Sigmoid colon (tissue), 7 donors: Measurements from ENCODE around the gene DENND1C. TPM values are rescaled to one million over a fixed set of nuclear protein-coding genes. Genes with fewer than 3 reads are reported as not detected.
A peak's percentile ranks its signal among the peaks of the same experiment; 100 is the strongest.

Experiments used
- DNase-seq: peaks from one replicate; pipeline ENCODE4 v3.0.0-alpha.2; 2019
- H3K27ac ChIP-seq, 4 donors: fragments of 200-600 bp; sonication (generic); one replicate each; pipeline ENCODE4 v1.5.1; 2016 to 2019; ENCODE audit warnings: mild to moderate bottlenecking in 1 of 4
- H3K27me3 ChIP-seq, 3 donors: fragments of 200-600 bp; sonication (generic); one replicate each; pipeline ENCODE4 v1.5.1; 2019; ENCODE audit warnings: mild to moderate bottlenecking in 1 of 3
- H3K36me3 ChIP-seq, 4 donors: fragments of 200-600 bp; sonication (generic); one replicate each; pipeline ENCODE4 v1.5.1; 2016 to 2019
- H3K4me1 ChIP-seq, 4 donors: fragments of 200-600 bp; sonication (generic); one replicate each; pipeline ENCODE4 v1.5.1; 2017 to 2019
- H3K4me3 ChIP-seq, 4 donors: fragments of 200-600 bp; sonication (generic); one replicate each; pipeline ENCODE4 v1.5.1; 2017 to 2019; ENCODE audit warnings: mild to moderate bottlenecking in 2 of 4, moderate library complexity in 1 of 4
- H3K9me3 ChIP-seq, 4 donors: fragments of 200-600 bp in 3 of 4; sonication (generic) in 3 of 4; one replicate each; pipeline versions ENCODE4 v1.5.1 to v1.6.1; 2013 to 2019
- EP300 ChIP-seq, 4 donors: sonication (generic); formaldehyde crosslinking; IDR thresholded peaks; one replicate each; pipeline ENCODE4 v1.6.1; 2017; ENCODE audit warnings: antibody characterized with exemption in 4 of 4
- POLR2A ChIP-seq, 2 donors: fragments of 450-650 bp; IDR thresholded peaks; one replicate each; pipeline ENCODE4 v1.6.1; 2016; ENCODE audit warnings: antibody characterized with exemption in 2 of 2, mild to moderate bottlenecking in 2 of 2, moderate library complexity in 2 of 2
- POLR2AphosphoS5 ChIP-seq, 4 donors: sonication (generic); formaldehyde crosslinking; IDR thresholded peaks; one replicate each; pipeline ENCODE4 v1.6.1; 2017; ENCODE audit warnings: antibody characterized with exemption in 4 of 4
- WGBS, 2 donors: extraction: QIAGEN DNeasy Blood & Tissue Kit; methylation state at CpG; one replicate each; pipeline ENCODE4 v1.1.7; 2013; 5-methylcytosine and 5-hydroxymethylcytosine counted together
- intact Hi-C: fragments of 100-400 bp; cut with DNase I; formaldehyde crosslinking; loops from one replicate; pipeline ENCODE4 v1.15.1; 2023
- polyA plus RNA-seq, 3 donors: library from polyadenylated mRNA; stranded (reverse); fragments of 200-250 nt; gene quantifications; one replicate each; pipeline ENCODE4 v1.2.3, GENCODE V29; 2013
- total RNA-seq, 4 donors: library from RNA; depleted of rRNA; stranded (reverse); fragments of >200 nt; gene quantifications; one replicate each; pipeline ENCODE4 v1.1.0, GENCODE V29; 2016
- TF ChIP-seq, protein P1 (sequence below), 4 experiments: fragments of 450-650 bp in 3 of 4; fragments of 200-600 bp in 1 of 4; IDR thresholded peaks; one replicate each; pipeline ENCODE4 v1.5.1; 2016 to 2019; ENCODE audit warnings: antibody characterized with exemption in 4 of 4, mild to moderate bottlenecking in 3 of 4, moderate library complexity in 2 of 4
- donor health status: healthy with polysubstance abuse.
- donor health status: Bipolar disorder and iron deficiency.
- donor health status: healthy.

The DENND1C gene
- total and polyA plus RNA-seq, 7 donors = 0.99 to 18.1 (median 1.9) TPM; not detected in 1

- Histone ChIP-seq H3K9me3 (no peaks in the 10 kb centered on the region), H3K36me3 (no peaks in the 10 kb centered on the region), H3K27ac (no peak overlapping the region), H3K4me1 (peaks cover 0 to 20% (median 12%) of the 10 kb centered on the region in 4 donors), H3K27me3 (peaks cover 21 to 52% (median 40%) of the 10 kb centered on the region in 3 donors), H3K4me3 (no peak overlapping the region)
- no peak for DNase-seq
- intact Hi-C loops = no loop called here
- WGBS, 2 donors = 80 to 82% methylated on average over 7 of the region's 7 CpGs
- TF ChIP-seq, protein P1, sequence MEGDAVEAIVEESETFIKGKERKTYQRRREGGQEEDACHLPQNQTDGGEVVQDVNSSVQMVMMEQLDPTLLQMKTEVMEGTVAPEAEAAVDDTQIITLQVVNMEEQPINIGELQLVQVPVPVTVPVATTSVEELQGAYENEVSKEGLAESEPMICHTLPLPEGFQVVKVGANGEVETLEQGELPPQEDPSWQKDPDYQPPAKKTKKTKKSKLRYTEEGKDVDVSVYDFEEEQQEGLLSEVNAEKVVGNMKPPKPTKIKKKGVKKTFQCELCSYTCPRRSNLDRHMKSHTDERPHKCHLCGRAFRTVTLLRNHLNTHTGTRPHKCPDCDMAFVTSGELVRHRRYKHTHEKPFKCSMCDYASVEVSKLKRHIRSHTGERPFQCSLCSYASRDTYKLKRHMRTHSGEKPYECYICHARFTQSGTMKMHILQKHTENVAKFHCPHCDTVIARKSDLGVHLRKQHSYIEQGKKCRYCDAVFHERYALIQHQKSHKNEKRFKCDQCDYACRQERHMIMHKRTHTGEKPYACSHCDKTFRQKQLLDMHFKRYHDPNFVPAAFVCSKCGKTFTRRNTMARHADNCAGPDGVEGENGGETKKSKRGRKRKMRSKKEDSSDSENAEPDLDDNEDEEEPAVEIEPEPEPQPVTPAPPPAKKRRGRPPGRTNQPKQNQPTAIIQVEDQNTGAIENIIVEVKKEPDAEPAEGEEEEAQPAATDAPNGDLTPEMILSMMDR (IDR thresholded peaks at IDR 0.05) = no peak
Measured at GRCh38 chr19:6479836-6480398, 1.7 kb downstream of the DENND1C start.

DNA sequence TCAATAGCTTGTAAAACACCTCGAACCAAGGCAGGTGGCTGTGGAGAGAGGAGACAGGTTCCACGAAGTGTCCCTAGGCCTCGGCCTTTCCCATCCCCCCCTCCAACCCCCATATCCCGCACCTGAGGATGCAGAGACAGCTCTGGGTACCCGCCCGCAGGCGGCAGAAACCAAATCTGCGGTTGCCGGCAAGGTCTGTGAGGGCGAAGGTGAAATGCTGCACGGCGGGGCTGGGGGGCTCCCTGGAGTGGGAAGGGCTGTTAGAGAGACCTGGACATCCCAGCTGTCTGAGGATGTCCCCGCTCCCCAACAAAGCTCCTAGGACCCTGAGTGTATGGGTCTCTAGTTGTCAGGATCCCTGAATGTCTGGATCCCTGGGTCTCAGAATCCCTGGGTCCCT is 2.8 kb downstream of the DENND1C start:
- DNase-seq = no peak
- Histone ChIP-seq H3K27me3 (peaks cover 21 to 62% (median 44%) of the 10 kb centered on the region in 3 donors), H3K27ac (no peak overlapping the region), H3K4me3 (no peak overlapping the region), H3K9me3 (no peaks in the 10 kb centered on the region), H3K36me3 (no peaks in the 10 kb centered on the region), H3K4me1 (peaks cover 0 to 20% (median 12%) of the 10 kb centered on the region in 4 donors)
- WGBS, 2 donors = 81 to 91% methylated on average over 13 of the region's 13 CpGs
- intact Hi-C loops = no loop called here
- TF ChIP-seq EP300 (IDR thresholded peaks at IDR 0.05) = no peak
- TF ChIP-seq, protein P1 (IDR thresholded peaks at IDR 0.05) = no peak

- Histone ChIP-seq H3K27ac (no peak overlapping the region), H3K36me3 (no peaks in the 10 kb centered on the region), H3K4me1 (peaks cover 0 to 20% (median 12%) of the 10 kb centered on the region in 4 donors), H3K4me3 (peak overlapping the region in 2 of 4 donors; percentile 25 to 26), H3K9me3 (no peaks in the 10 kb centered on the region), H3K27me3 (peaks cover 21 to 61% (median 44%) of the 10 kb centered on the region in 3 donors)
- TF ChIP-seq POLR2A (IDR thresholded peaks at IDR 0.05) = no peak
- TF ChIP-seq EP300 (IDR thresholded peaks at IDR 0.05) = no peak
- TF ChIP-seq, protein P1 (IDR thresholded peaks at IDR 0.05) = no peak
- no peak for TF ChIP-seq POLR2AphosphoS5 (IDR thresholded peaks at IDR 0.05)
- WGBS, 2 donors = 33 to 62% methylated on average over 29 of the region's 29 CpGs
- DNase-seq = no peak
- intact Hi-C loops = no loop called here
Measured at GRCh38 chr19:6476896-6477431, 4.6 kb downstream of the DENND1C start.

DNA sequence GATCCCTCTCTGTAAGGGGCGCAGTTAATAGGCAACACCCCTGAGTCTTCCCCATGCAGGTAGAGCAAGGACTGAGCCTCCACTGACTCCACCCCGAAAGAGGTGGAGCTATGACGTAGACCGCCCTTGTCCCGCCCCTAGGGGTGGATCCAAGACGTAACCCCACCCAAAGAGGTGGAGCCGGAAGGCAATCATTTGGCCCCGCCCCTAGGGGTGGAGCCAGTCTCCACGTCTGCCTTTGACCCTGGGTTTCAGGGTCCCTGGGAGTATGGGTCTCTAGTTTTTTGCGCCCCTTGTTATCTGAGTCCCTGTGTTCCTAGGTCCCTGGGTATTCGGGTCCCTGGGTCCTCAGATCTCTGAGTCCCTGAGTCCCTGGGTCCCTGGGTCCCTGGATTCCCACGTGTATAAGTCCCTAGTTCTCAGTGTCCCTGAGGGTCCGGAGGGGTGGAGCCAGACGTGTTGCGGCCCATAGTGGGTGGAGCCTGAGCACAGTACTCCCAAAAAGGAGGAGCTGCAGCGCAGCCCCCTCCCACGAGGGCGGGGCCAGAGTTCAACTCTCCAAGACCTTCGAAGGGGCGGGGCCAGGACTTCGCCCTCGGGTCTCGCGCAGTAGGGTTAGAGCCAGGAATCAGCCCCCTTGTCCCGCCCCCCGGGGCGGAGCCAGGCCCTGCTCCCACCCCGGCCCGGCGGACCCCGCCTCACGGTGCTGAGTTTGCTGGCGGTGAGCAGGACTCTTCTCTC is 5.3 kb downstream of the DENND1C start:
- peaks cover 21 to 55% (median 44%) of the 10 kb centered on the region in 3 donors for H3K27me3 ChIP-seq
- peak overlapping the region in 2 of 4 donors; percentile 25 to 26 for H3K4me3 ChIP-seq
- H3K27ac ChIP-seq = no peak overlapping the region
- no peak for TF ChIP-seq POLR2AphosphoS5 (IDR thresholded peaks at IDR 0.05)
- TF ChIP-seq, protein P1 (IDR thresholded peaks at IDR 0.05) = no peak
- no peak for TF ChIP-seq EP300 (IDR thresholded peaks at IDR 0.05)
- TF ChIP-seq POLR2A (IDR thresholded peaks at IDR 0.05) = no peak
- WGBS, 2 donors = 9 to 52% methylated on average over 33 of the region's 33 CpGs
- no peaks in the 10 kb centered on the region for H3K36me3 ChIP-seq
- peaks cover 0 to 20% (median 12%) of the 10 kb centered on the region in 4 donors for H3K4me1 ChIP-seq
- no peak for DNase-seq
- intact Hi-C loops = no loop called here
- no peaks in the 10 kb centered on the region for H3K9me3 ChIP-seq
